Body of pancreas (tissue), 4 donors: ENCODE results near the gene SENP8. TPM values are rescaled to one million over a fixed set of nuclear protein-coding genes. Genes with fewer than 3 reads are reported as not detected.

Experiments
- ATAC-seq: fragments of 150-250 bp; one replicate; pipeline ENCODE4 v1.9.1; 2016
- DNase-seq, 4 donors: peaks; one replicate each; pipeline ENCODE4 v3.0.0-alpha.2; 2019
- H3K27ac ChIP-seq, 4 donors: fragments of 200-600 bp; sonication (generic); 1 replicate in 3 of 4; 2 replicates in 1 of 4; pipeline versions ENCODE4 v1.5.1 to v1.6.1; 2016 to 2019; ENCODE audit warnings: mild to moderate bottlenecking in 1 of 4, mixed read lengths in 1 of 4, moderate library complexity in 1 of 4
- H3K27me3 ChIP-seq, 2 donors: fragments of 200-600 bp; sonication (generic); one replicate each; pipeline ENCODE4 v1.6.0; 2016; ENCODE audit warnings: mild to moderate bottlenecking in 1 of 2
- H3K36me3 ChIP-seq, 2 donors: fragments of 200-600 bp; sonication (generic); replicated peaks in 1 of 2; 2 replicates each; pipeline ENCODE4 v1.5.1; 2016; ENCODE audit warnings: low read depth in 2 of 2; ENCODE audit not compliant: insufficient read depth in 1 of 2
- H3K4me1 ChIP-seq: fragments of 200-600 bp; sonication (generic); one replicate; pipeline ENCODE4 v1.6.0; 2016
- H3K4me3 ChIP-seq, 2 donors: fragments of 200-600 bp; sonication (generic); 1 replicate in 1 of 2; 2 replicates in 1 of 2; pipeline ENCODE4 v1.5.1; 2016 to 2019
- H3K9me3 ChIP-seq, 3 donors: fragments of 200-600 bp; sonication (generic); 1 replicate in 2 of 3; 2 replicates in 1 of 3; pipeline ENCODE4 v1.5.1; 2016
- CTCF ChIP-seq, 7 experiments: fragments of 450-650 bp in 4 of 7; fragments of 200-600 bp in 3 of 7; sonication (generic) in 3 of 7; IDR thresholded peaks; one replicate each; pipeline ENCODE4 v1.5.1; 2016 to 2019; ENCODE audit warnings: antibody characterized with exemption in 7 of 7
- POLR2A ChIP-seq, 3 donors: fragments of 450-650 bp; IDR thresholded peaks; one replicate each; pipeline ENCODE4 v1.6.1; 2016; ENCODE audit warnings: antibody characterized with exemption in 3 of 3, mild to moderate bottlenecking in 2 of 3
- WGBS, 2 donors: methylation state at CpG; one replicate each; pipeline ENCODE4 v1.1.5; 2017; 5-methylcytosine and 5-hydroxymethylcytosine counted together
- intact Hi-C: fragments of 100-400 bp; cut with DNase I; formaldehyde crosslinking; loops from one replicate; pipeline ENCODE4 v1.15.1; 2023
- total RNA-seq, 2 donors: library from RNA; depleted of rRNA; stranded (reverse); fragments of >200 nt; gene quantifications; one replicate each; pipeline ENCODE4 v1.1.0, GENCODE V29; 2016

Gene SENP8
- total RNA-seq, 2 donors from 2014 or later: 2.1 to 5.3 TPM

- Histone ChIP-seq H3K36me3 (no peaks in the 10 kb centered on the region), H3K9me3 (no peaks in the 10 kb centered on the region), H3K4me3 (no peak overlapping the region), H3K27me3 (no peaks in the 10 kb centered on the region), H3K27ac (no peak overlapping the region), H3K4me1 (no peaks in the 10 kb centered on the region)
- TF ChIP-seq POLR2A (IDR thresholded peaks at IDR 0.05): no peak
- TF ChIP-seq CTCF (IDR thresholded peaks at IDR 0.05): no peak
- ATAC-seq (no peak), DNase-seq (no peak)
- intact Hi-C loops: loop anchor here (10.0 kb wide), 1 partner anchor 417 kb away; no protein-coding TSS in a partner anchor
- WGBS, 2 donors: 83 to 91% methylated on average over 6 to 7 of the region's 7 CpGs
Observed at GRCh38 chr15:72161361-72162132, 43.3 kb downstream of the SENP8 start.

GRCh38 chr15:72162569-72162968 lies 44.4 kb downstream of the SENP8 start:
- intact Hi-C loops: loop anchor here (10.0 kb wide), 1 partner anchor 418 kb away; no protein-coding TSS in a partner anchor
- TF ChIP-seq CTCF (IDR thresholded peaks at IDR 0.05) (no peak), POLR2A (IDR thresholded peaks at IDR 0.05) (no peak)
- no peak for DNase-seq
- Histone ChIP-seq H3K36me3 (no peaks in the 10 kb centered on the region), H3K4me3 (no peak overlapping the region), H3K4me1 (no peaks in the 10 kb centered on the region), H3K9me3 (no peaks in the 10 kb centered on the region), H3K27me3 (no peaks in the 10 kb centered on the region), H3K27ac (no peak overlapping the region)
- 74 to 77% methylated on average over 2 to 5 of the region's 5 CpGs for WGBS, 2 donors
- ATAC-seq: no peak

- no peak for DNase-seq
- Histone ChIP-seq H3K27me3 (no peaks in the 10 kb centered on the region), H3K4me1 (no peaks in the 10 kb centered on the region), H3K4me3 (no peak overlapping the region), H3K36me3 (no peaks in the 10 kb centered on the region), H3K9me3 (no peaks in the 10 kb centered on the region), H3K27ac (no peak overlapping the region)
- 64 to 70% methylated on average over 4 of the region's 4 CpGs for WGBS, 2 donors
- ATAC-seq: no peak
- intact Hi-C loops: loop anchor here (10.0 kb wide), 1 partner anchor 419 kb away; no protein-coding TSS in a partner anchor
- TF ChIP-seq POLR2A (IDR thresholded peaks at IDR 0.05): no peak
- TF ChIP-seq CTCF (IDR thresholded peaks at IDR 0.05): no peak
Observed at GRCh38 chr15:72163719-72164118, 45.5 kb downstream of the SENP8 start.

- H3K36me3 ChIP-seq: no peaks in the 10 kb centered on the region
- WGBS, 2 donors: 68 to 82% methylated on average over 2 to 5 of the region's 5 CpGs
- no peak for DNase-seq
- no peak overlapping the region for H3K27ac ChIP-seq
- no peaks in the 10 kb centered on the region for H3K27me3 ChIP-seq
- no peak for TF ChIP-seq POLR2A (IDR thresholded peaks at IDR 0.05)
- no peak for TF ChIP-seq CTCF (IDR thresholded peaks at IDR 0.05)
- no peaks in the 10 kb centered on the region for H3K4me1 ChIP-seq
- H3K9me3 ChIP-seq: no peaks in the 10 kb centered on the region
- intact Hi-C loops: loop anchor here (10.0 kb wide), 1 partner anchor 422 kb away; no protein-coding TSS in a partner anchor
- ATAC-seq: no peak
- no peak overlapping the region for H3K4me3 ChIP-seq
Observed at GRCh38 chr15:72166716-72167417, 48.7 kb downstream of the SENP8 start.
